Activated CD8-positive, alpha-beta memory T cell treated with anti-CD3 and anti-CD28 coated beads for 36 hours (primary cell): Measurements from ENCODE around the gene ADM2. TPM values are rescaled to one million over a fixed set of nuclear protein-coding genes. Genes with fewer than 3 reads are reported as not detected.

Experiments
- CTCF ChIA-PET: fragments of 350-600 bp; sonication (Branson Sonifier 250); formaldehyde crosslinking; loops from one replicate; lab custom pipeline; 2021; ENCODE audit warnings: antibody characterized with exemption; lab: Charles Lee
- POLR2A ChIA-PET: fragments of 350-600 bp; sonication (Branson Sonifier 250); formaldehyde crosslinking; loops from one replicate; lab custom pipeline; 2021; ENCODE audit warnings: antibody characterized with exemption; lab: Charles Lee
- total RNA-seq, 2 experiments: library from RNA; stranded (reverse); gene quantifications; one replicate each; pipeline ENCODE4 v1.2.3, GENCODE V29; 2021

ADM2 gene
- total RNA-seq, 2 experiments from 2014 or later, result 5.2 to 7.0 TPM

- POLR2A ChIA-PET, result no interaction called here
- CTCF ChIA-PET, result no interaction called here
Measured at GRCh38 chr22:50461979-50462540, 19.3 kb upstream of the ADM2 start.

GRCh38 chr22:50463188-50463900, 18.0 kb upstream of the ADM2 start:
- CTCF ChIA-PET, result no interaction called here
- POLR2A ChIA-PET, result interaction anchor here (0.6 kb wide), 1 partner anchor 25 kb away, joined by 3 read pairs; no protein-coding TSS in a partner anchor

DNA sequence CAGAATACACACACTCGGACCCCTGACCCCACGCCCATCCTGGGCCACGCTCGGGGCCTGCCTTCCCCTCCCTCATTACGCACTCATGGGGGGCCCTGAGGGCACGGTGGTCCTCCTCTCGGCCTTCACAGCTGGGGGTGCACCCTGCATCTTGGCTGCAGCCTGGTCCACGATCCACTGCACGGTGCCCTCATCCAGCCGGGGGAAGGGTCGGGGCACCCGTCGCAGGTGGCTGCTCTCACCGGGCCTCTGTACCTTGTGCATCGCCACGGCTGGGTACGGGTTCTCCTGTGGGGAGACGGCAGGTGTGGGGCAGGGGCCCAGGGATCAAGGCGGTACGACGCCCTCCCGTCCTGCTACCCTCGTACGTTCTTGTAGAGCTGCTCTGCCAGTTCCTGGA, 16.9 kb upstream of the ADM2 start:
- ChIA-PET POLR2A (no interaction called here), CTCF (no interaction called here)

- POLR2A ChIA-PET, result no interaction called here
- CTCF ChIA-PET, result interaction anchor here (0.5 to 0.6 kb wide), 2 partner anchors 31 to 61 kb away, joined by 3 read pairs; no protein-coding TSS in a partner anchor
Measured at GRCh38 chr22:50465066-50465930, 16.0 kb upstream of the ADM2 start.

DNA sequence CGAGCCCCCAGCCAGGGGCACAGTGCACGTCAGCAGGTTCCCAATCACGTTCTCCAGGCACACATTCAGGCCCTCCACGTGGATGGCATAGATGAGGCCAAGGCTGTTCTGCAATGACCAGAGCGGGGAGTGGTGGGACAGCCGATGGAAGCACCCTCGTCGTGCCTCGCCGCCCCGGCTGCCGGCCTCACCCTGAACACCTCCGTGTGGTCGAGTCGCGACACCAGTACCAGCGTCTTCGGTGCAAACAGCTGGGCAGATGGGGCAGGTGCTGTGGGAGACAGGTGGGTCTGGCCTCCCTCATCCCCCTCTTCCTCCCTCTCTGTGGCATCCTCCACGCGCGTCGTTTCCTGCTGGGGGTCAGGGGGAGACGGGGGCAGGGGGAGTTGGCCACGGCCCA, 14.0 kb upstream of the ADM2 start:
- POLR2A ChIA-PET, result interaction anchor here (1.0 kb wide), 1 partner anchor 58 kb away, joined by 3 read pairs; the partner anchor contains the start of gene SCO2
- CTCF ChIA-PET, result interaction anchor here (0.7 to 1.7 kb wide), 2 partner anchors 10 to 22 kb away, joined by 4 to 8 read pairs; no protein-coding TSS in a partner anchor

- ChIA-PET POLR2A (interaction anchor here (0.6 to 1.0 kb wide), 3 partner anchors 40 to 225 kb away, joined by 3 read pairs; partner anchors contain the start of genes LMF2, NCAPH2 and SCO2), CTCF (interaction anchor here (0.7 kb wide), 1 partner anchor 23 kb away, joined by 4 read pairs; no protein-coding TSS in a partner anchor)
Measured at GRCh38 chr22:50467773-50468440, 13.4 kb upstream of the ADM2 start.

- CTCF ChIA-PET, result interaction anchor here (0.9 kb wide), 2 partner anchors 16 to 61 kb away, joined by 3 to 4 read pairs; partner anchors contain the start of gene TYMP
- POLR2A ChIA-PET, result interaction anchor here (0.7 to 1.0 kb wide), 2 partner anchors 31 to 39 kb away, joined by 3 read pairs; partner anchors contain the start of genes LMF2 and NCAPH2
Measured at GRCh38 chr22:50468626-50469025, 12.7 kb upstream of the ADM2 start.

DNA sequence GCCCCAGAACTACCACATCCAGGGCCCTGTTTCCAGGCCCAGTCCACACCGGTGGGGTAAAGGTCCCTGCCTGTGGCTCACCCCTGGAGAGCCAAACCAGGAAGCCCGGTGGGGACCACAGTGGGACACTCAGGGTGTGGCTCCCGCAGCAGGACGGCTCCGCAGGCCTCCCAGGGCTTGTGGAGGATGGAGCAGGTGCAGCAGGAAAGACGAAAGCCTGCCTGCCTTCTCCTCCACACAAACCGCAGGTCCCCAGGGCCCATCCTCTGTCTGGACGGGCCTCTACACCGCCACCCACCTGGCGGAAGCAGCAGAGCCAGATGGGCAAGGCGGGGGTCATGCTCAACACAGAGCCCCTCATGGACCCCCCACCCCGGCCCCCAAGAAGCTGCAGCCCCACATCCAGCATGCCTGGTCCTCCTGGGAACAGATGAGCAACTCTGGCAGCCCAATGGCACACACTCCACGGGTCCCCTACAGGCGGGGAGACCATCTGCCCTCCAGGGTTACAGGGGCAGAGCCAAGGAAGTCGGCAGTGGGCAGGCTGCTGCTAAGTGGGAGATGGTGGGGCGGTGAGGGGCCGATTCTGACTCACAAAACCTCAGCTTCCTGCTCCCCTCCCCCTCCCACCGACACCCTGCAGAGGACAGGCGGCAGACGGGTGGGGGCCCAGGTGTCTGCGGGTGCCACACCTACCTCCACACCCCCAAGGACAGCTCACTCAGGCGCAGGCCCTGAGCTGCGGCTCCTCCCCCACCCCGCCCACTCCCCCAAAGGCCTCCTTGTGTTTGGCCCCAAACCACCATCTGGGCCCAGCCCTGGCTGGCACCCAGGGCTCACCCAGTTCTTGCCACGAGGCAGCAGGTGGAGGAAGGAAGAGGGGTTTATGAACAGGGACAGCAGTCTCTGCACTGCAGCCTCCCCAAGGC, 11.7 kb upstream of the ADM2 start:
- CTCF ChIA-PET, result interaction anchor here (0.7 to 1.5 kb wide), 10 partner anchors 9 to 225 kb away, joined by 3 to 5 read pairs (median 3); partner anchors contain the start of genes LMF2, SCO2 and TYMP
- POLR2A ChIA-PET, result interaction anchor here (0.5 to 2.2 kb wide), 8 partner anchors 11 to 56 kb away, joined by 3 to 9 read pairs (median 3); partner anchors contain the start of genes LMF2 and NCAPH2

DNA sequence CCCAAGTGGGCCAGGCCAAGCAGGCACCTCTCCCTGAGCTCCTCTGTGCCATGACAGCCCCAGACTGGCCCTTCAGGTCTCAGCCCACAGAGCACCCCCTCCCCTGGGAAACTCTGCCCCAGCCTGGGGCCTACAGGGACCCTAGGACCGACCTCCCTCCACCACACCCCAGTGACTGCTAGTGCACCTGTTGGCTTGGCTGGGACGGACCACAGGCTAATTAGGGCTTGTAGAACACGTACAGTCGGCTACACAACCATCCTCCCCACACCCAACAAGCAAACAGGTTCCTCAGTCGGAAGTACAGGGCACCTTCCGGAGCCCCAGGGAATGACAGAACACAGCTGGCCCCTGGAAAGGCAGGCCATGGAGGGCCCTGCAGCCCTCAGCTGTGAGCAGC, 10.9 kb upstream of the ADM2 start:
- ChIA-PET CTCF (interaction anchor here (0.7 to 1.5 kb wide), 7 partner anchors 8 to 150 kb away, joined by 3 to 5 read pairs (median 3); partner anchors contain the start of genes LMF2 and SCO2), POLR2A (interaction anchor here (0.5 to 2.2 kb wide), 7 partner anchors 10 to 122 kb away, joined by 3 to 11 read pairs (median 3); partner anchors contain the start of genes LMF2 and NCAPH2)

DNA sequence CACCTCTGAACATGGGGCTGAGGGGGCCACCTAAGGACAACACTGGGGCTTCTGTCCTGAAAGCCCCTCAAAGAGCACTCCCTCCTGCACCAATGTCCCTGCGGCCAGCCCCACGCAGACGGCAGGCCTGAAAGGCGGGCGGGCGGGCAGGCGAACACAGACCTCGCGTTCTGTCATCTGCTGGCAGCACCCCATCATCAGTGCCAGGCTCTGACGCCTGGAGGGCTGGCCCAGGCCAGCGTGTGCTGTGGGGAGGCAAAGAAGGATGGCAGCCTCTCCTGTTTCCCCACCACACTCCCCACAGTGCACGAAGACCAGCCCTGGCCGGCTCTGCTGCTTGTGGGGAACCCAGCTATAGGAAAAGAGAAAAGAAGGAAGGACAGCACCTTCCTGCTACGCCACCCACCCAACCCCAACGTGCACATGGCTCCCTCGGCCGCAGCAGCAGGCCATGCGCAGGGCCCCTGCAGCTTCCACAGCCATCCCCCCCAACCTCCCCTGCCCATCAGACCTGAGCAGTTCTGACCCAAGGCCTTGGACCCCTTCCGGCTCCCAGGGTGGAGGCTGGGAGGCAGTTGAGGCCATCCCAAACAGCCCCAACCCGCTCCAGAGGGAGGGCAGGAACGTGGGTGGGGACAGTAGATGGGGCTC, 10.0 kb upstream of the ADM2 start:
- ChIA-PET CTCF (interaction anchor here (1.5 to 2.7 kb wide), 4 partner anchors 15 to 150 kb away, joined by 3 to 12 read pairs (median 6); no protein-coding TSS in a partner anchor), POLR2A (interaction anchor here (1.4 to 2.2 kb wide), 2 partner anchors 37 to 55 kb away, joined by 3 to 9 read pairs; no protein-coding TSS in a partner anchor)

DNA sequence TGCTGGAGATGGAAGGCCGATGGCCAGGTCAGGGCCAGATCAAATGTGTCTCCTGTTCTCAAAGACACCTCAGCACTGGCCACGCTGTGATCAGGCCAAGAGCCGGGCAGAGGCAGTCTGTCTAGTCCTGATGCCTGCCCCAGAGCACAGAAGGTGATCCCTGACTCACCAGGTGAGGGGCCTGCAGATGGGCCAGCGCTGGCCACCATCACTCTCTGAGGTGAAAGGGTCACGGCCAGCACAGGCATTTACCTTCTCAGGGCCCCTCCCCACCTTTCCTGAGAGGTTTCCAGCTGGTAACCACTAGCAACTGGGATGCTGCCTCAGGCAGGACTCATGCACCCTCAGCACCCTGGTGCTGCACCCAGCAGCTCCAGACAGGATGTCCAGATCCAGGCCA, 9.4 kb upstream of the ADM2 start:
- POLR2A ChIA-PET, result no interaction called here
- CTCF ChIA-PET, result interaction anchor here (2.4 to 2.7 kb wide), 2 partner anchors 16 to 19 kb away, joined by 8 to 12 read pairs; no protein-coding TSS in a partner anchor

GRCh38 chr22:50473088-50473487, 8.3 kb upstream of the ADM2 start:
- ChIA-PET POLR2A (interaction anchor here (0.6 to 1.1 kb wide), 3 partner anchors 40 to 124 kb away, joined by 4 to 6 read pairs (median 5); partner anchors contain the start of gene SCO2), CTCF (interaction anchor here (0.5 to 2.7 kb wide), 8 partner anchors 9 to 94 kb away, joined by 3 to 12 read pairs (median 6); no protein-coding TSS in a partner anchor)

DNA sequence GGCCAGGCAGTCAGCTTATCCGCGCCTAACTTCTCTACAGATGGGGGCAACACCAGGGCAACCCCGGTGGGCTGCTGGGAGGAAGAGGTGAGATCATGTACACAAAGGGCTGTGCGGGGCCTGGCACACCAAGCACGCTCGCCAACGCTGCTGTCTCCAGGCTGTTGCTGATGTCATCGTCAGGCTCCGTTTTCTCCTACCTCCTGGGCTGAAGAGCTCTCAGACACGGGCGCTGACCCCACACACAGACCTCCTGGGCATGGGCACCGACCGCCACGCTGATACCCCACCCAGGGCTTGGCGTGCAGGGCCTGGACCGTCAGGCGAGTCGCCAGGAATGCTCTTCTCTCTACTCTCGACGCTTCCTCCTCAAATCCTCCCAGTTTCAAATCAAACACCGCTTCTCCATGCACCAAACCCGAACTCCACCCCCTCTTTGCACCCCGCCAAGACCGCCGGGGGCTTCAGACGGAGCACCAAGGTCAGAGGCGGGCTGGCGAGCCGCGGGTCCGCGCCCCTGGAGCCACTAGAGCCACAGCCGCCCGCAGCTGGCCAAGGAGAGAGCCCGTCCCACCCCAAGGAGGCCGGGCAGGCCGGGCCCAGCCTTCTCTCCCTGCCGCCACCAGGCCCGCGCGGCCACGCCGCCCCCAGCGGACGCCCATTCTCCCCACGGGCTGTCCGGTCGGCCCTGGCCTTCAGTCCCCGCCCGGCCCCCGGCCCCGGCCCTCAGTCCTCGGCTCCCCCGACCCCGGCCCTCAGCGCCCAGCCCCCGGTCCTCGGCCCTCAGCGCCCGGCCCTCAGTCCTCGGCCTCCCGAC, 7.3 kb upstream of the ADM2 start:
- ChIA-PET POLR2A (interaction anchor here (0.5 to 1.1 kb wide), 3 partner anchors 34 to 95 kb away, joined by 3 to 5 read pairs (median 4); partner anchors contain the start of genes LMF2, NCAPH2 and SCO2), CTCF (interaction anchor here (0.7 to 2.7 kb wide), 8 partner anchors 15 to 198 kb away, joined by 3 to 12 read pairs (median 4); no protein-coding TSS in a partner anchor)

DNA sequence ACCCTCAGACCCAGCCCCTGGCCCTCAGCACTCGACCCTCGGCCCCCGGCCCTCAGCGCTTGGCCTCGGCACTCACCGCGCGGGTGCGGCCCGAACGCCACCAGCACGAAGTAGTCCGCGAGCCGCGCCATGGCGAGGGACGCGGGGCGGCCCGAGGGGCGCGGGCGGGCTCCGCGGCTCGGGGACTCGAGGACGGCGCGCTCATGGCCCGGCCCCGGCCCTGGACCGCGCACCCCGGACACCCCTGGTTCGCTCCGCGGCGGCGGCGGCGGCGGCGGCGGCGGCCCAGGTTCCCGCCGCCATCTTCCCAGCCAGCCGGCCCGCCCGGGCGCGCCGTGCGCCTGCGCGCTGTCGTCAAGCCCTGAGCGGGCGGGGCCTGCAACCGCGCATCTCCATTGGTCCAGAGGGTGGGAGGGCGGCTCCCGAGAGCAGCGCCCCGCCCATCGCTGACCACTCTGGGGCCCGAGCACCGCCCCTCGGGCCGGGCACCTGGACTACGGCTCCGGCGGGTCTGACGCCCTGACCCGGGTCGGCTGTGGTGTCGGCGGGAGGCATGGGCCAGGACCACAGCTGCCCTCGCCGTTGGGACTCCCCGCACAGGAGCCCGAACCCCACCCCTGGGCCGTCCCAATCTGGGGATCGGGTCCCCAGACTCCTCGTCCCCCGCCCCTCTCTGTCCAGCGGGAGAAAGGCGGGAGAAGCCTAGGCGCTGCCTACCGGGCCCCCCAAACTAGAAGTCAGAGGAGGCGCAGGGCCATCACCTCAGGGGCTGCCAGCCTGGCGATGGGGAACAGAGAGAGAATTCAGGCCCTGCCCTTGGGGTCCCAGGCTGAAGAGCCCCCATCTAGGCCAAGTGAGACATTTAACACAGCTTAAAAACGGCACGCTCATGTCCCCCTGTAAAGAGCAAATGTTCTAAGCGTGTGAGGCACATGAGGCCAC, 6.4 kb upstream of the ADM2 start, which contains the start of gene SBF1:
Gene SBF1, minus strand, starts transcription at position 326 of the 942 bp plus-strand sequence. Its CDS starts 195 bp downstream, at position 131.
- ChIA-PET POLR2A (interaction anchor here (0.5 kb wide), 1 partner anchor 96 kb away, joined by 4 read pairs; no protein-coding TSS in a partner anchor), CTCF (no interaction called here)
